ENCODE data around the gene CELSR1.
A peak's percentile ranks its signal among the peaks of the same experiment; 100 is the strongest.

CELSR1 gene

GRCh38 chr22:46376908-46377524, 160.4 kb downstream of the CELSR1 start:
- no peak for DNase-seq (ENCODE audit: low spot score)
- POLR2A ChIA-PET (ENCODE audit: low non-redundant PET): no interaction called here
- H3K27ac ChIP-seq: peak overlapping the region; percentile 67
- CTCF ChIA-PET: interaction anchor here (1.9 kb wide), 1 partner anchor 9 kb away, joined by 6 read pairs; no protein-coding TSS in a partner anchor
- no peak for TF ChIP-seq CTCF (conservative IDR thresholded peaks at IDR 0.05; ENCODE audit: low read depth)

- no peak overlapping the region for H3K27ac ChIP-seq
- ChIA-PET CTCF (no interaction called here), POLR2A (ENCODE audit: low non-redundant PET) (no interaction called here)
- no peak for TF ChIP-seq CTCF (conservative IDR thresholded peaks at IDR 0.05; ENCODE audit: low read depth)
- no peak for DNase-seq (ENCODE audit: low spot score)
These were observed 161.3 kb downstream of the CELSR1 start for GRCh38 chr22:46376111-46376510.

- ChIA-PET POLR2A (ENCODE audit: low non-redundant PET) (no interaction called here), CTCF (no interaction called here)
- H3K27ac ChIP-seq: peak overlapping the region; percentile 5; the same call in 1 of the 2 replicates
- DNase-seq (ENCODE audit: low spot score): no peak
- TF ChIP-seq CTCF (conservative IDR thresholded peaks at IDR 0.05; ENCODE audit: low read depth): no peak
These were observed 162.6 kb downstream of the CELSR1 start for GRCh38 chr22:46374663-46375474.

GRCh38 chr22:46373921-46374662, 163.3 kb downstream of the CELSR1 start:
- TF ChIP-seq CTCF (conservative IDR thresholded peaks at IDR 0.05; ENCODE audit: low read depth): no peak
- POLR2A ChIA-PET (ENCODE audit: low non-redundant PET): no interaction called here
- no peak for DNase-seq (ENCODE audit: low spot score)
- CTCF ChIA-PET: no interaction called here
- peak overlapping the region; percentile 9; the same call in 1 of the 2 replicates for H3K27ac ChIP-seq

- no peak for DNase-seq (ENCODE audit: low spot score)
- ChIA-PET POLR2A (ENCODE audit: low non-redundant PET) (no interaction called here), CTCF (no interaction called here)
- TF ChIP-seq CTCF (conservative IDR thresholded peaks at IDR 0.05; ENCODE audit: low read depth): no peak
- peak overlapping the region; percentile 22; the same call in 1 of the 2 replicates for H3K27ac ChIP-seq
These were observed 164.3 kb downstream of the CELSR1 start for GRCh38 chr22:46373159-46373558.

- H3K27ac ChIP-seq: 0 out of 2 replicates have a peak overlapping the region, but pooled peaks have one; percentile 22
- no peak for TF ChIP-seq CTCF (conservative IDR thresholded peaks at IDR 0.05; ENCODE audit: low read depth)
- CTCF ChIA-PET: no interaction called here
- POLR2A ChIA-PET (ENCODE audit: low non-redundant PET): no interaction called here
- DNase-seq (ENCODE audit: low spot score): no peak
These were observed 164.7 kb downstream of the CELSR1 start for GRCh38 chr22:46372686-46373085.
